Measurements from ENCODE around the gene RBMS1.

DNA sequence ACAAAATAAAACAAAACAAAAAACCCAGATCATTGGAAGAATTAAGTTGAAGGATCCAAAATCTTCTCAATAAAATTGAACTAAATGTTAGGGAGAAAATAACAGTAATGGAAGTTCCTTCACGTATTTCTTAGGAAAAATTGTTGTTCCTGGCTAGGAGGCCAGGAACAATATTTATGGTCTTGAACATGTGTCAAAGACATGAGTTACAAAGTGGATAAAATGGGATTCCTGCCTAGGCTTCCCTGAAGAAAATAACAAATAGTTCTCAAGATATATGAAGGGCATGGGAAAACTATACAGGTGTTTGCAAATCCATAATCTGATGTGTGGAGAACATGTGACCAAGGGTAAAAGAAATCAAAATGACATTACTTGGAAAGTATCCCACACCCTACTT is 225.9 kb downstream of the RBMS1 start:
- TF ChIP-seq, protein P1, sequence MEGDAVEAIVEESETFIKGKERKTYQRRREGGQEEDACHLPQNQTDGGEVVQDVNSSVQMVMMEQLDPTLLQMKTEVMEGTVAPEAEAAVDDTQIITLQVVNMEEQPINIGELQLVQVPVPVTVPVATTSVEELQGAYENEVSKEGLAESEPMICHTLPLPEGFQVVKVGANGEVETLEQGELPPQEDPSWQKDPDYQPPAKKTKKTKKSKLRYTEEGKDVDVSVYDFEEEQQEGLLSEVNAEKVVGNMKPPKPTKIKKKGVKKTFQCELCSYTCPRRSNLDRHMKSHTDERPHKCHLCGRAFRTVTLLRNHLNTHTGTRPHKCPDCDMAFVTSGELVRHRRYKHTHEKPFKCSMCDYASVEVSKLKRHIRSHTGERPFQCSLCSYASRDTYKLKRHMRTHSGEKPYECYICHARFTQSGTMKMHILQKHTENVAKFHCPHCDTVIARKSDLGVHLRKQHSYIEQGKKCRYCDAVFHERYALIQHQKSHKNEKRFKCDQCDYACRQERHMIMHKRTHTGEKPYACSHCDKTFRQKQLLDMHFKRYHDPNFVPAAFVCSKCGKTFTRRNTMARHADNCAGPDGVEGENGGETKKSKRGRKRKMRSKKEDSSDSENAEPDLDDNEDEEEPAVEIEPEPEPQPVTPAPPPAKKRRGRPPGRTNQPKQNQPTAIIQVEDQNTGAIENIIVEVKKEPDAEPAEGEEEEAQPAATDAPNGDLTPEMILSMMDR (conservative IDR thresholded peaks at IDR 0.05; ENCODE audit: low read length), result no peak
- TF ChIP-seq EZH2phosphoT487 (IDR thresholded peaks at IDR 0.05; ENCODE audit: borderline replicate concordance), result no peak
